ENCODE data around the gene SDK2. TPM values are rescaled to one million over a fixed set of nuclear protein-coding genes. Genes with fewer than 3 reads are reported as not detected.

Gene SDK2
- total and polyA plus RNA-seq, 2 experiments from 2014 or later: 0.74 to 5.1 TPM

GRCh38 chr17:73553311-73553710, 90.9 kb downstream of the SDK2 start:
- DNase-seq (ENCODE audit: low spot score) (no peak), ATAC-seq (no peak)

GRCh38 chr17:73552300-73553048, 91.8 kb downstream of the SDK2 start:
- no peaks in the 10 kb centered on the region for H4K20me1 ChIP-seq (replicated peaks; ENCODE audit: insufficient read depth)
- no peak for DNase-seq (ENCODE audit: low spot score)
- H3K4me2 ChIP-seq: no peak overlapping the region
- H3K36me3 Mint-ChIP-seq (ENCODE audit: low read depth): no peaks in the 10 kb centered on the region
- no peak overlapping the region for H3K27ac Mint-ChIP-seq
- H3F3A ChIP-seq (replicated peaks; ENCODE audit: low read depth): no peaks in the 10 kb centered on the region
- no peaks in the 10 kb centered on the region for H3K36me3 ChIP-seq (ENCODE audit: insufficient read depth)
- H3K4me1 Mint-ChIP-seq: peaks cover 37% of the 10 kb centered on the region
- no peak overlapping the region; the same call in 1 of the 2 replicates for H2AFZ ChIP-seq
- H3K9me2 ChIP-seq (ENCODE audit: insufficient read depth): no peaks in the 10 kb centered on the region
- H3K79me2 ChIP-seq (replicated peaks; ENCODE audit: insufficient read depth): no peaks in the 10 kb centered on the region
- no peak overlapping the region for H3K27ac ChIP-seq (ENCODE audit: low read depth)
- H3K4me1 ChIP-seq (ENCODE audit: insufficient read depth): no peaks in the 10 kb centered on the region; the same call in 1 of the 2 replicates
- no peak; the same call in 2 of the 3 replicates for ATAC-seq
- no peak overlapping the region for H3K4me3 ChIP-seq
- H3K9me3 Mint-ChIP-seq: no peaks in the 10 kb centered on the region
- no peaks in the 10 kb centered on the region for H3K27me3 ChIP-seq (ENCODE audit: insufficient read depth)
- no peak overlapping the region for H3K4me3 Mint-ChIP-seq
- peaks cover 4% of the 10 kb centered on the region for H3K27me3 Mint-ChIP-seq (ENCODE audit: insufficient read depth, low read depth, poor library complexity)
- TF ChIP-seq CREB1 (CRISPR knock-in tag; IDR thresholded peaks at IDR 0.05; ENCODE audit: low read depth): no peak
- no peak for TF ChIP-seq NANOG (IDR thresholded peaks at IDR 0.05; ENCODE audit: borderline replicate concordance)
- no peak for TF ChIP-seq ETS1 (IDR thresholded peaks at IDR 0.05)
- TF ChIP-seq ZNF331 (CRISPR knock-in tag; IDR thresholded peaks at IDR 0.05; ENCODE audit: low read depth): no peak
- no peak for TF ChIP-seq CTCF (conservative IDR thresholded peaks at IDR 0.05; ENCODE audit: low read depth in 2 of 2)
- no peak for TF ChIP-seq EZH2 (IDR thresholded peaks at IDR 0.05; ENCODE audit: low read depth, unreplicated experiment)

More at GRCh38 chr17:73553311-73553710, 90.9 kb downstream of the SDK2 start:
- Mint-ChIP-seq H3K4me1 (peaks cover 34% of the 10 kb centered on the region), H3K27ac (no peak overlapping the region), H3K4me3 (no peak overlapping the region), H3K9me3 (no peaks in the 10 kb centered on the region), H3K27me3 (ENCODE audit: insufficient read depth, low read depth, poor library complexity) (peaks cover 4% of the 10 kb centered on the region), H3K36me3 (ENCODE audit: low read depth) (no peaks in the 10 kb centered on the region)
- no peaks in the 10 kb centered on the region for H3K27me3 ChIP-seq (ENCODE audit: insufficient read depth)
- no peaks in the 10 kb centered on the region for H3K4me1 ChIP-seq (ENCODE audit: insufficient read depth)
- no peaks in the 10 kb centered on the region for H4K20me1 ChIP-seq (replicated peaks; ENCODE audit: insufficient read depth)
- TF ChIP-seq POLR2AphosphoS5 (IDR thresholded peaks at IDR 0.05; ENCODE audit: low read depth) (no peak), STAT1 (IDR thresholded peaks at IDR 0.05; ENCODE audit: unreplicated experiment) (no peak), CTCF (conservative IDR thresholded peaks at IDR 0.05; ENCODE audit: low read depth in 2 of 2) (no peak), ZNF114 (CRISPR knock-in tag; IDR thresholded peaks at IDR 0.05) (no peak), CREB1 (CRISPR knock-in tag; IDR thresholded peaks at IDR 0.05; ENCODE audit: low read depth) (no peak), ZNF331 (CRISPR knock-in tag; IDR thresholded peaks at IDR 0.05; ENCODE audit: low read depth) (no peak)
- H3K36me3 ChIP-seq (ENCODE audit: insufficient read depth): no peaks in the 10 kb centered on the region
- no peak overlapping the region for H3K4me3 ChIP-seq
- H3K9me2 ChIP-seq (ENCODE audit: insufficient read depth): no peaks in the 10 kb centered on the region
- H2AFZ ChIP-seq: no peak overlapping the region
- H3F3A ChIP-seq (replicated peaks; ENCODE audit: low read depth): no peaks in the 10 kb centered on the region
- no peaks in the 10 kb centered on the region for H3K79me2 ChIP-seq (replicated peaks; ENCODE audit: insufficient read depth)
- H3K4me2 ChIP-seq: no peak overlapping the region
- H3K27ac ChIP-seq (ENCODE audit: low read depth): no peak overlapping the region
